H9 (cell line): ENCODE data around the gene FAM219A. TPM values are rescaled to one million over a fixed set of nuclear protein-coding genes. Genes with fewer than 3 reads are reported as not detected.

Experiments
- DNase-seq: peaks from one replicate; pipeline ENCODE4 v3.0.0-alpha.2; 2017
- H2AFZ ChIP-seq: one replicate; pipeline ENCODE4 v1.6.1; 2013; ENCODE audit warnings: mild to moderate bottlenecking, low read length, control low read depth, moderate library complexity
- H2AK5ac ChIP-seq: 2 replicates; pipeline ENCODE4 v1.6.1; 2013; ENCODE audit warnings: low read length, control low read depth, mixed read lengths; ENCODE audit not compliant: insufficient read length
- H2BK120ac ChIP-seq: one replicate; pipeline ENCODE4 v1.6.1; 2013; ENCODE audit warnings: low read depth, mild to moderate bottlenecking, low read length, control low read depth, inconsistent platforms; ENCODE audit not compliant: poor library complexity, severe bottlenecking
- H2BK12ac ChIP-seq: 2 replicates; pipeline ENCODE4 v1.6.1; 2013; ENCODE audit warnings: low read length, control low read depth, mixed read lengths, low read depth; ENCODE audit not compliant: insufficient read length
- H2BK15ac ChIP-seq: 2 replicates; pipeline ENCODE4 v1.6.1; 2013; ENCODE audit warnings: low read depth, low read length, control low read depth
- H2BK20ac ChIP-seq: one replicate; pipeline ENCODE4 v1.6.1; 2013; ENCODE audit warnings: low read depth, mild to moderate bottlenecking, low read length, control low read depth, inconsistent platforms; ENCODE audit not compliant: poor library complexity, severe bottlenecking
- H2BK5ac ChIP-seq: 2 replicates; pipeline ENCODE4 v1.6.1; 2013; ENCODE audit warnings: low read length, control low read depth, mixed read lengths; ENCODE audit not compliant: insufficient read length
- H3K14ac ChIP-seq: 2 replicates; pipeline ENCODE4 v1.6.1; 2013; ENCODE audit warnings: low read length, control low read depth; ENCODE audit not compliant: insufficient read depth
- H3K18ac ChIP-seq: 2 replicates; pipeline ENCODE4 v1.6.1; 2013; ENCODE audit warnings: low read depth, mild to moderate bottlenecking, mixed read lengths, low read length, control low read depth; ENCODE audit not compliant: insufficient read length
- H3K23ac ChIP-seq: 2 replicates; pipeline ENCODE4 v1.6.1; 2013; ENCODE audit warnings: low read length, control low read depth, mixed read lengths, low read depth; ENCODE audit not compliant: insufficient read length
- H3K23me2 ChIP-seq: 2 replicates; pipeline ENCODE4 v1.6.1; 2013; ENCODE audit warnings: low read depth, mild to moderate bottlenecking, mixed read lengths, low read length, control low read depth; ENCODE audit not compliant: insufficient read length, poor library complexity, severe bottlenecking
- H3K27ac ChIP-seq: 2 replicates; pipeline ENCODE4 v1.5.1; 2013; ENCODE audit warnings: low read length, control low read depth, mixed read lengths, low read depth; ENCODE audit not compliant: insufficient read length
- H3K27me3 ChIP-seq: 2 replicates; pipeline ENCODE4 v1.6.1; 2013; ENCODE audit warnings: low read length, control low read depth, inconsistent platforms; ENCODE audit not compliant: insufficient read depth
- H3K4ac ChIP-seq: 2 replicates; pipeline ENCODE4 v1.6.1; 2013; ENCODE audit warnings: low read depth, mild to moderate bottlenecking, control low read depth, inconsistent platforms, low read length, moderate library complexity
- H3K4me1 ChIP-seq: 2 replicates; pipeline ENCODE4 v1.6.1; 2013; ENCODE audit warnings: low read length, control low read depth, inconsistent platforms; ENCODE audit not compliant: insufficient read depth
- H3K4me2 ChIP-seq: 2 replicates; pipeline ENCODE4 v1.6.1; 2013; ENCODE audit warnings: low read length, control low read depth, mixed read lengths; ENCODE audit not compliant: insufficient read length, insufficient read depth
- H3K56ac ChIP-seq: 2 replicates; pipeline ENCODE4 v1.6.1; 2013; ENCODE audit warnings: low read depth, mild to moderate bottlenecking, mixed read lengths, low read length, control low read depth; ENCODE audit not compliant: insufficient read length
- H3K79me1 ChIP-seq: 2 replicates; pipeline ENCODE4 v1.6.1; 2013; ENCODE audit warnings: low read depth, mild to moderate bottlenecking, moderate library complexity, low read length, control low read depth, inconsistent platforms; ENCODE audit not compliant: insufficient read depth, poor library complexity, severe bottlenecking
- H3K79me2 ChIP-seq: 2 replicates; pipeline ENCODE4 v1.6.1; 2013; ENCODE audit warnings: low read length, control low read depth, inconsistent platforms; ENCODE audit not compliant: insufficient read depth
- H3K9ac ChIP-seq: 2 replicates; pipeline ENCODE4 v1.6.1; 2013; ENCODE audit warnings: low read length, control low read depth, mixed read lengths; ENCODE audit not compliant: insufficient read length; ENCODE audit errors: extremely low read depth
- H3K9me3 ChIP-seq: one replicate; pipeline ENCODE4 v1.6.1; 2013; ENCODE audit warnings: low read depth, low read length, inconsistent platforms; ENCODE audit not compliant: control insufficient read depth
- H3T11ph ChIP-seq: one replicate; pipeline ENCODE4 v1.6.1; 2013; ENCODE audit warnings: mild to moderate bottlenecking, low read length, control low read depth, inconsistent platforms
- H4K20me1 ChIP-seq: one replicate; pipeline ENCODE4 v1.6.1; 2013; ENCODE audit not compliant: control insufficient read depth, insufficient read length, insufficient read depth
- H4K5ac ChIP-seq: 2 replicates; pipeline ENCODE4 v1.6.1; 2013; ENCODE audit warnings: low read depth, mild to moderate bottlenecking, mixed read lengths, low read length, control low read depth; ENCODE audit not compliant: insufficient read length
- H4K8ac ChIP-seq: replicated peaks from 2 replicates; pipeline ENCODE4 v1.6.1; 2013; ENCODE audit warnings: low read length, control low read depth, mixed read lengths, low read depth; ENCODE audit not compliant: insufficient read length
- H4K91ac ChIP-seq: 2 replicates; pipeline ENCODE4 v1.6.1; 2013; ENCODE audit warnings: low read depth, mild to moderate bottlenecking, moderate library complexity, mixed read lengths, low read length, control low read depth; ENCODE audit not compliant: insufficient read length
- H3K27ac Mint-ChIP-seq, 3 experiments: 2 replicates in 2 of 3; 3 replicates in 1 of 3; pipeline ENCODE4 v1.8.0; 2020 to 2021; ENCODE audit warnings: mixed read lengths in 3 of 3, mild to moderate bottlenecking in 1 of 3, moderate library complexity in 1 of 3
- H3K27me3 Mint-ChIP-seq: 2 replicates; pipeline ENCODE4 v1.8.0; 2021; ENCODE audit warnings: low read depth, mild to moderate bottlenecking, moderate library complexity, mixed read lengths
- H3K36me3 Mint-ChIP-seq, 3 experiments: 2 replicates in 2 of 3; 3 replicates in 1 of 3; pipeline ENCODE4 v1.8.0; 2020 to 2021; ENCODE audit warnings: low read depth in 3 of 3, mixed read lengths in 3 of 3; ENCODE audit not compliant: insufficient read depth in 1 of 3
- H3K4me1 Mint-ChIP-seq, 2 experiments: 2 replicates each; pipeline ENCODE4 v1.8.0; 2020; ENCODE audit warnings: mixed read lengths in 2 of 2
- H3K4me3 Mint-ChIP-seq, 2 experiments: 2 replicates in 1 of 2; 3 replicates in 1 of 2; pipeline ENCODE4 v1.8.0; 2020 to 2021; ENCODE audit warnings: mild to moderate bottlenecking in 2 of 2, mixed read lengths in 2 of 2, moderate library complexity in 1 of 2
- H3K9me3 Mint-ChIP-seq, 2 experiments: 2 replicates in 1 of 2; 3 replicates in 1 of 2; pipeline ENCODE4 v1.8.0; 2020; ENCODE audit warnings: mild to moderate bottlenecking in 2 of 2, mixed read lengths in 2 of 2, moderate library complexity in 1 of 2
- CTCF ChIP-seq: fragments of 200-600 bp; sonication (generic); conservative IDR thresholded peaks from 3 replicates; pipeline ENCODE4 v1.8.0; 2021; ENCODE audit warnings: antibody characterized with exemption, mild to moderate bottlenecking
- WGBS: extraction: QIAGEN DNeasy Blood & Tissue Kit; methylation state at CpG from one replicate; pipeline ENCODE4 v1.1.7; 2013; ENCODE audit warnings: missing lambda C conversion rate, low lambda C conversion rate, mixed read lengths; ENCODE audit not compliant: insufficient read length; ENCODE audit errors: extremely low coverage; 5-methylcytosine and 5-hydroxymethylcytosine counted together
- total RNA-seq: library from RNA; stranded (reverse); gene quantifications from 2 replicates; pipeline ENCODE4 v1.2.1, GENCODE V29; 2021

The FAM219A gene
- total RNA-seq, 1 experiment from 2014 or later = 16.7 TPM

GRCh38 chr9:34500623-34501267 is 42.4 kb upstream of the FAM219A start:
- Histone ChIP-seq H3K14ac (no peak overlapping the region), H4K5ac (no peak overlapping the region), H3K9me3 (no peaks in the 10 kb centered on the region), H3K23ac (no peak overlapping the region), H2BK120ac (no peak overlapping the region), H2AK5ac (no peak overlapping the region), H3K4ac (no peak overlapping the region), H2BK15ac (no peak overlapping the region), H3K79me2 (no peaks in the 10 kb centered on the region), H4K91ac (no peak overlapping the region), H4K20me1 (no peaks in the 10 kb centered on the region), H3K56ac (no peak overlapping the region), H3K27ac (no peak overlapping the region), H2BK12ac (no peak overlapping the region), H3K9ac (no peak overlapping the region), H3K18ac (no peak overlapping the region), H3K79me1 (no peaks in the 10 kb centered on the region), H3T11ph (no peak overlapping the region), H3K4me2 (no peak overlapping the region), H3K23me2 (no peaks in the 10 kb centered on the region), H2AFZ (no peak overlapping the region), H3K4me1 (0 out of 2 replicates have a peak, but pooled peaks cover 2% of the 10 kb centered on the region), H4K8ac (no peak overlapping the region), H2BK20ac (no peak overlapping the region), H2BK5ac (no peak overlapping the region), H3K27me3 (no peaks in the 10 kb centered on the region)
- DNase-seq = peak; percentile 72
- Mint-ChIP-seq H3K4me1 (peaks cover 8 to 29% of the 10 kb centered on the region in 2 experiments), H3K36me3 (no peaks in the 10 kb centered on the region), H3K4me3 (no peak overlapping the region), H3K27ac (no peak overlapping the region), H3K27me3 (peaks cover 3% of the 10 kb centered on the region; the same call in 1 of the 2 replicates), H3K9me3 (no peaks in the 10 kb centered on the region)
- TF ChIP-seq CTCF = peak; percentile 97
- WGBS = no CpG with 5 or more reads among the region's 6 CpGs
